Fibroblast of lung (primary cell): ENCODE data around the gene KLHL25. TPM values are rescaled to one million over a fixed set of nuclear protein-coding genes. Genes with fewer than 3 reads are reported as not detected.

ENCODE experiments used
- DNase-seq, 2 donors: peaks; one replicate each; pipeline versions ENCODE4 v3.0.0 to v3.0.0-alpha.2; 2010; ENCODE audit warnings: low read depth in 2 of 2
- H2AFZ ChIP-seq: 2 replicates; pipeline ENCODE4 v1.5.1; 2012; ENCODE audit warnings: low read length, control low read depth, inconsistent platforms
- H3K27ac ChIP-seq: 2 replicates; pipeline ENCODE4 v1.5.1; 2011; ENCODE audit warnings: low read length, control low read depth; ENCODE audit not compliant: insufficient read depth
- H3K27me3 ChIP-seq: 2 replicates; pipeline ENCODE4 v1.5.1; 2011; ENCODE audit warnings: mild to moderate bottlenecking, low read length; ENCODE audit not compliant: control insufficient read depth, insufficient read depth
- H3K36me3 ChIP-seq: 2 replicates; pipeline ENCODE4 v1.5.1; 2011; ENCODE audit warnings: low read length; ENCODE audit not compliant: control insufficient read depth, insufficient read depth
- H3K4me1 ChIP-seq: 2 replicates; pipeline ENCODE4 v1.5.1; 2011; ENCODE audit warnings: low read length; ENCODE audit not compliant: control insufficient read depth, insufficient read depth; ENCODE audit errors: extremely low read depth
- H3K4me2 ChIP-seq: 2 replicates; pipeline ENCODE4 v1.5.1; 2011; ENCODE audit warnings: low read length, control low read depth; ENCODE audit not compliant: insufficient read depth; ENCODE audit errors: extremely low read depth
- H3K4me3 ChIP-seq, 4 experiments: fragments of 200-600 bp in 1 of 4; sonication (generic) in 1 of 4; replicated peaks in 1 of 4; 2 replicates each; pipeline ENCODE4 v1.5.1; 2011 to 2016; ENCODE audit warnings: low read length in 4 of 4, low read depth in 3 of 4, mild to moderate bottlenecking in 3 of 4, control low read depth in 2 of 4, inconsistent platforms in 1 of 4, mixed read lengths in 1 of 4; ENCODE audit not compliant: insufficient read depth in 1 of 4; ENCODE audit errors: control extremely low read depth in 1 of 4
- H3K79me2 ChIP-seq: 2 replicates; pipeline ENCODE4 v1.5.1; 2012; ENCODE audit warnings: mild to moderate bottlenecking, low read length, inconsistent platforms; ENCODE audit not compliant: control insufficient read depth, insufficient read depth
- H3K9ac ChIP-seq: 2 replicates; pipeline ENCODE4 v1.5.1; 2011; ENCODE audit warnings: mild to moderate bottlenecking, low read length, control low read depth; ENCODE audit not compliant: insufficient read depth
- H3K9me3 ChIP-seq: 2 replicates; pipeline ENCODE4 v1.5.1; 2012; ENCODE audit warnings: low read depth, low read length; ENCODE audit not compliant: control insufficient read depth, insufficient read depth
- H4K20me1 ChIP-seq: 2 replicates; pipeline ENCODE4 v1.5.1; 2011; ENCODE audit warnings: low read length; ENCODE audit not compliant: control insufficient read depth, insufficient read depth; ENCODE audit errors: extremely low read depth
- CTCF ChIP-seq, 2 donors: IDR thresholded peaks in 1 of 2; conservative IDR thresholded peaks in 1 of 2; 1 replicate in 1 of 2; 2 replicates in 1 of 2; pipeline ENCODE4 v1.5.1; 2011 to 2012; ENCODE audit warnings: low read length in 2 of 2, control low read depth in 1 of 2, inconsistent platforms in 1 of 2, low read depth in 1 of 2, mild to moderate bottlenecking in 1 of 2
- EZH2 ChIP-seq: IDR thresholded peaks from 2 replicates; pipeline ENCODE4 v1.5.1; 2012; ENCODE audit warnings: low read length, control low read depth, mild to moderate bottlenecking; ENCODE audit errors: missing control alignments
- polyA plus RNA-seq, 2 donors: library from polyadenylated mRNA; depleted of rRNA in 1 of 2; stranded (reverse) in 1 of 2; unstranded in 1 of 2; fragments of >200 nt; gene quantifications; 2 replicates each; pipeline ENCODE4 v1.2.1, GENCODE V29; 2011 to 2012; ENCODE audit warnings: missing spikeins in 1 of 2
- total RNA-seq: library from RNA; depleted of rRNA; stranded (reverse); fragments of >200 nt; gene quantifications from 2 replicates; pipeline ENCODE4 v1.2.1, GENCODE V29; 2014

Gene KLHL25
- total and polyA plus RNA-seq, 2 donors (not counting 1 experiment from before 2014, with no cell fraction given) = 1.4 to 5.4 TPM

GRCh38 chr15:85718271-85718971 lies 76.3 kb downstream of the KLHL25 start:
- TF ChIP-seq CTCF (conservative IDR thresholded peaks at IDR 0.05 in 1 of 2, IDR thresholded peaks at IDR 0.05 in 1 of 2; ENCODE audit: low read depth in 1 of 2, low read length in 2 of 2) (no peak), EZH2 (no peak)
- no peak overlapping the region for H2AFZ ChIP-seq
- H3K4me2 ChIP-seq = no peak overlapping the region
- H3K9ac ChIP-seq = no peak overlapping the region
- H3K27me3 ChIP-seq = no peaks in the 10 kb centered on the region
- no peaks in the 10 kb centered on the region for H3K9me3 ChIP-seq
- H4K20me1 ChIP-seq = no peaks in the 10 kb centered on the region
- H3K4me1 ChIP-seq = no peaks in the 10 kb centered on the region
- no peak overlapping the region for H3K4me3 ChIP-seq
- H3K36me3 ChIP-seq = peaks cover 12% of the 10 kb centered on the region
- no peaks in the 10 kb centered on the region for H3K79me2 ChIP-seq
- no peak overlapping the region for H3K27ac ChIP-seq
- no peak for DNase-seq

GRCh38 chr15:85717212-85717611 lies 77.5 kb downstream of the KLHL25 start:
- Histone ChIP-seq H3K9me3 (no peaks in the 10 kb centered on the region), H3K4me3 (no peak overlapping the region), H3K36me3 (peaks cover 8% of the 10 kb centered on the region), H3K9ac (no peak overlapping the region), H3K27me3 (no peaks in the 10 kb centered on the region), H3K27ac (no peak overlapping the region), H3K4me2 (no peak overlapping the region), H3K79me2 (no peaks in the 10 kb centered on the region), H3K4me1 (no peaks in the 10 kb centered on the region), H4K20me1 (no peaks in the 10 kb centered on the region), H2AFZ (no peak overlapping the region)
- no peak for DNase-seq
- TF ChIP-seq CTCF (conservative IDR thresholded peaks at IDR 0.05 in 1 of 2, IDR thresholded peaks at IDR 0.05 in 1 of 2; ENCODE audit: low read depth in 1 of 2, low read length in 2 of 2) = no peak
- no peak for TF ChIP-seq EZH2

GRCh38 chr15:85716261-85716660 lies 78.5 kb downstream of the KLHL25 start:
- Histone ChIP-seq H3K27ac (no peak overlapping the region), H4K20me1 (no peaks in the 10 kb centered on the region), H3K4me2 (no peak overlapping the region), H3K4me3 (no peak overlapping the region), H2AFZ (no peak overlapping the region), H3K27me3 (no peaks in the 10 kb centered on the region), H3K4me1 (no peaks in the 10 kb centered on the region), H3K36me3 (peaks cover 6% of the 10 kb centered on the region), H3K9ac (no peak overlapping the region), H3K9me3 (no peaks in the 10 kb centered on the region), H3K79me2 (no peaks in the 10 kb centered on the region)
- no peak for DNase-seq
- TF ChIP-seq EZH2 = no peak
- TF ChIP-seq CTCF (conservative IDR thresholded peaks at IDR 0.05 in 1 of 2, IDR thresholded peaks at IDR 0.05 in 1 of 2; ENCODE audit: low read depth in 1 of 2, low read length in 2 of 2) = no peak
